IPS-18a (cell line): ENCODE results near the gene TMSB15C.

Experiments used
- H3K27ac ChIP-seq: one replicate; pipeline ENCODE4 v1.5.1; 2013; ENCODE audit warnings: low read length
- H3K27me3 ChIP-seq: one replicate; pipeline ENCODE4 v1.6.1; 2013; ENCODE audit warnings: mild to moderate bottlenecking, low read length; ENCODE audit not compliant: control insufficient read depth, insufficient read depth
- H3K36me3 ChIP-seq: one replicate; pipeline ENCODE4 v1.6.1; 2013; ENCODE audit warnings: low read depth, low read length; ENCODE audit not compliant: control insufficient read depth
- H3K4me1 ChIP-seq: one replicate; pipeline ENCODE4 v1.6.1; 2013; ENCODE audit warnings: low read depth, low read length; ENCODE audit not compliant: control insufficient read depth
- H3K4me3 ChIP-seq: one replicate; pipeline ENCODE4 v1.5.1; 2013; ENCODE audit warnings: low read length
- H3K9ac ChIP-seq: one replicate; pipeline ENCODE4 v1.6.1; 2013; ENCODE audit warnings: mild to moderate bottlenecking, low read length, moderate library complexity
- H3K9me3 ChIP-seq: one replicate; pipeline ENCODE4 v1.6.1; 2013; ENCODE audit warnings: low read depth, low read length; ENCODE audit not compliant: control insufficient read depth

The TMSB15C gene

GRCh38 chrX:104039689-104040505 is 36.1 kb downstream of the TMSB15C start, which contains the start of gene H2BW2:
Gene H2BW2, plus strand, starts transcription at chrX:104039956. Its CDS starts 39 bp downstream, at chrX:104039995.
- Histone ChIP-seq H3K9me3 (no peaks in the 10 kb centered on the region), H3K27ac (no peak within 1 kb of the TSS), H3K4me1 (peaks cover 4% of the 10 kb centered on the region), H3K9ac (no peak within 1 kb of the TSS), H3K36me3 (no peaks in the 10 kb centered on the region), H3K4me3 (no peak within 1 kb of the TSS), H3K27me3 (no peaks in the 10 kb centered on the region)
